Central memory CD8-positive, alpha-beta T cell (primary cell): ENCODE data around the gene VGLL4.
A peak's percentile ranks its signal among the peaks of the same experiment; 100 is the strongest.

Experiments
- ATAC-seq: fragments of 150-1000 bp; cut with Tn5 transposase; replicated peaks from 2 replicates; pipeline ENCODE4 v1.10.0; 2022; ENCODE audit warnings: mild to moderate bottlenecking, moderate FRiP score, moderate number of reproducible peaks; ENCODE audit not compliant: poor library complexity, severe bottlenecking; ENCODE audit errors: extremely low read depth
- DNase-seq, 2 donors: peaks; one replicate each; pipeline ENCODE4 v3.0.0; 2021; ENCODE audit warnings: low spot score in 2 of 2
- H3K27ac Mint-ChIP-seq: one replicate; pipeline ENCODE4 v1.8.0; 2022; ENCODE audit warnings: low read depth, mild to moderate bottlenecking, moderate library complexity, mixed read lengths
- H3K27me3 Mint-ChIP-seq: one replicate; pipeline ENCODE4 v1.8.0; 2022; ENCODE audit warnings: mixed read lengths
- H3K36me3 Mint-ChIP-seq: one replicate; pipeline ENCODE4 v1.8.0; 2022; ENCODE audit warnings: mild to moderate bottlenecking, moderate library complexity, mixed read lengths; ENCODE audit not compliant: insufficient read depth
- H3K4me1 Mint-ChIP-seq: one replicate; pipeline ENCODE4 v1.8.0; 2022; ENCODE audit warnings: mixed read lengths
- H3K4me3 Mint-ChIP-seq: one replicate; pipeline ENCODE4 v1.8.0; 2022; ENCODE audit warnings: mild to moderate bottlenecking, moderate library complexity, mixed read lengths
- H3K9me3 Mint-ChIP-seq: one replicate; pipeline ENCODE4 v1.8.0; 2022; ENCODE audit warnings: mixed read lengths

Gene VGLL4

GRCh38 chr3:11662392-11662990, 18.8 kb upstream of the VGLL4 start:
- no peaks in the 10 kb centered on the region for H3K9me3 Mint-ChIP-seq

GRCh38 chr3:11661827-11662226, 18.1 kb upstream of the VGLL4 start:
- H3K4me3 Mint-ChIP-seq, result no peak overlapping the region
- no peak for DNase-seq
- no peak overlapping the region for H3K27ac Mint-ChIP-seq
- peaks cover 8% of the 10 kb centered on the region for H3K4me1 Mint-ChIP-seq
- H3K36me3 Mint-ChIP-seq, result peaks cover 1% of the 10 kb centered on the region
- H3K9me3 Mint-ChIP-seq, result no peaks in the 10 kb centered on the region
- H3K27me3 Mint-ChIP-seq, result no peaks in the 10 kb centered on the region
- no peak for ATAC-seq

More at GRCh38 chr3:11662392-11662990, 18.8 kb upstream of the VGLL4 start:
- no peak overlapping the region for H3K4me3 Mint-ChIP-seq
- H3K27me3 Mint-ChIP-seq, result no peaks in the 10 kb centered on the region
- DNase-seq (no peak), ATAC-seq (no peak)
- peaks cover 11% of the 10 kb centered on the region for H3K4me1 Mint-ChIP-seq
- no peak overlapping the region for H3K27ac Mint-ChIP-seq
- H3K36me3 Mint-ChIP-seq, result peaks cover 1% of the 10 kb centered on the region

- Mint-ChIP-seq H3K4me1 (peaks cover 5% of the 10 kb centered on the region), H3K36me3 (peaks cover 1% of the 10 kb centered on the region), H3K4me3 (no peak overlapping the region), H3K27me3 (no peaks in the 10 kb centered on the region), H3K9me3 (no peaks in the 10 kb centered on the region), H3K27ac (no peak overlapping the region)
- DNase-seq (no peak), ATAC-seq (no peak)
Measured at GRCh38 chr3:11661052-11661656, 17.4 kb upstream of the VGLL4 start.

- no peak overlapping the region for H3K27ac Mint-ChIP-seq
- no peaks in the 10 kb centered on the region for H3K9me3 Mint-ChIP-seq
- no peak overlapping the region for H3K4me3 Mint-ChIP-seq
- ATAC-seq, result no peak
- peaks cover 11% of the 10 kb centered on the region for H3K4me1 Mint-ChIP-seq
- H3K27me3 Mint-ChIP-seq, result no peaks in the 10 kb centered on the region
- no peak for DNase-seq
- H3K36me3 Mint-ChIP-seq, result no peaks in the 10 kb centered on the region
Measured at GRCh38 chr3:11660242-11660641, 16.5 kb upstream of the VGLL4 start.

- Mint-ChIP-seq H3K27ac (no peak overlapping the region), H3K27me3 (no peaks in the 10 kb centered on the region), H3K4me3 (no peak overlapping the region), H3K36me3 (no peaks in the 10 kb centered on the region), H3K9me3 (no peaks in the 10 kb centered on the region), H3K4me1 (peaks cover 11% of the 10 kb centered on the region)
- DNase-seq, result no peak
- no peak for ATAC-seq
Measured at GRCh38 chr3:11658180-11658579, 14.5 kb upstream of the VGLL4 start.

- H3K9me3 Mint-ChIP-seq, result no peaks in the 10 kb centered on the region
- H3K4me1 Mint-ChIP-seq, result peaks cover 6% of the 10 kb centered on the region
- ATAC-seq, result peak; percentile 28
- H3K36me3 Mint-ChIP-seq, result no peaks in the 10 kb centered on the region
- no peaks in the 10 kb centered on the region for H3K27me3 Mint-ChIP-seq
- peak overlapping the region; percentile 26 for H3K27ac Mint-ChIP-seq
- H3K4me3 Mint-ChIP-seq, result no peak overlapping the region
- no peak for DNase-seq
Measured at GRCh38 chr3:11655196-11655928, 11.6 kb upstream of the VGLL4 start.

GRCh38 chr3:11654166-11654565, 10.5 kb upstream of the VGLL4 start:
- H3K9me3 Mint-ChIP-seq, result no peaks in the 10 kb centered on the region
- H3K4me3 Mint-ChIP-seq, result no peak overlapping the region
- no peaks in the 10 kb centered on the region for H3K36me3 Mint-ChIP-seq
- DNase-seq, result no peak
- peaks cover 6% of the 10 kb centered on the region for H3K4me1 Mint-ChIP-seq
- no peak overlapping the region for H3K27ac Mint-ChIP-seq
- ATAC-seq, result no peak
- no peaks in the 10 kb centered on the region for H3K27me3 Mint-ChIP-seq

GRCh38 chr3:11653298-11654055, 9.8 kb upstream of the VGLL4 start:
- no peaks in the 10 kb centered on the region for H3K9me3 Mint-ChIP-seq
- no peak for DNase-seq
- no peak overlapping the region for H3K4me3 Mint-ChIP-seq
- ATAC-seq, result no peak
- H3K36me3 Mint-ChIP-seq, result no peaks in the 10 kb centered on the region
- H3K4me1 Mint-ChIP-seq, result peaks cover 6% of the 10 kb centered on the region
- H3K27me3 Mint-ChIP-seq, result no peaks in the 10 kb centered on the region
- no peak overlapping the region for H3K27ac Mint-ChIP-seq

GRCh38 chr3:11651900-11652299, 8.2 kb upstream of the VGLL4 start:
- no peak overlapping the region for H3K4me3 Mint-ChIP-seq
- H3K27me3 Mint-ChIP-seq, result no peaks in the 10 kb centered on the region
- H3K27ac Mint-ChIP-seq, result no peak overlapping the region
- ATAC-seq (no peak), DNase-seq (no peak)
- peaks cover 6% of the 10 kb centered on the region for H3K4me1 Mint-ChIP-seq
- H3K9me3 Mint-ChIP-seq, result no peaks in the 10 kb centered on the region
- no peaks in the 10 kb centered on the region for H3K36me3 Mint-ChIP-seq

GRCh38 chr3:11651477-11651876, 7.8 kb upstream of the VGLL4 start:
- Mint-ChIP-seq H3K9me3 (no peaks in the 10 kb centered on the region), H3K4me1 (peaks cover 6% of the 10 kb centered on the region), H3K27me3 (no peaks in the 10 kb centered on the region), H3K4me3 (no peak overlapping the region), H3K27ac (no peak overlapping the region), H3K36me3 (no peaks in the 10 kb centered on the region)
- DNase-seq, result no peak
- no peak for ATAC-seq

GRCh38 chr3:11650391-11650790, 6.7 kb upstream of the VGLL4 start:
- no peaks in the 10 kb centered on the region for H3K4me1 Mint-ChIP-seq

GRCh38 chr3:11648735-11649134, 5.0 kb upstream of the VGLL4 start:
- Mint-ChIP-seq H3K9me3 (no peaks in the 10 kb centered on the region), H3K27me3 (no peaks in the 10 kb centered on the region), H3K27ac (no peak overlapping the region), H3K4me1 (peaks cover 3% of the 10 kb centered on the region), H3K36me3 (peaks cover under 1% of the 10 kb centered on the region), H3K4me3 (no peak overlapping the region)
- ATAC-seq, result no peak
- DNase-seq, result no peak

More at GRCh38 chr3:11650391-11650790, 6.7 kb upstream of the VGLL4 start:
- no peak for DNase-seq
- no peak for ATAC-seq
- H3K27ac Mint-ChIP-seq, result no peak overlapping the region
- no peaks in the 10 kb centered on the region for H3K36me3 Mint-ChIP-seq
- no peak overlapping the region for H3K4me3 Mint-ChIP-seq
- H3K9me3 Mint-ChIP-seq, result no peaks in the 10 kb centered on the region
- H3K27me3 Mint-ChIP-seq, result no peaks in the 10 kb centered on the region
